Measurements from ENCODE around the gene RAI1. TPM values are rescaled to one million over a fixed set of nuclear protein-coding genes. Genes with fewer than 3 reads are reported as not detected.

Gene RAI1
- total and polyA plus RNA-seq, 2 of the 8 experiments (the other 6 are each of a cell fraction or from before 2014, with no cell fraction given) = 0.39 to 1.2 TPM

GRCh38 chr17:17814162-17815061, 133.2 kb downstream of the RAI1 start:
- Histone ChIP-seq H2BK5ac (ENCODE audit: low read depth, low read length) (no peak overlapping the region), H3K4ac (replicated peaks; ENCODE audit: insufficient read length, low read depth, low read length) (no peak overlapping the region), H3K9ac (replicated peaks in 1 of 4; ENCODE audit: extremely low read depth in 1 of 4, low read depth in 3 of 4, low read length in 3 of 4) (no peak overlapping the region), H2BK12ac (ENCODE audit: low read depth, low read length) (no peak overlapping the region), H3K79me1 (ENCODE audit: low read depth, low read length) (peaks cover 11% of the 10 kb centered on the region; the same call in 1 of the 2 replicates), H3K23me2 (ENCODE audit: low read depth, low read length) (peaks cover 9% of the 10 kb centered on the region; the same call in 1 of the 2 replicates), H3K36me3 (ENCODE audit: control insufficient read depth in 2 of 4, insufficient read depth in 4 of 4, low read length in 3 of 4) (peaks cover 23 to 54% (median 40%) of the 10 kb centered on the region in 4 experiments; a peak in 7 of 8 replicates), H3K9me3 (ENCODE audit: insufficient read depth in 2 of 2, low read depth in 1 of 2, low read length in 1 of 2) (no peaks in the 10 kb centered on the region), H4K8ac (ENCODE audit: extremely low read depth, insufficient read depth, low read length) (peak overlapping the region; percentile 53), H3K4me1 (replicated peaks in 1 of 4; ENCODE audit: control insufficient read depth in 3 of 4, insufficient read depth in 4 of 4, low read length in 3 of 4) (peaks cover 0 to 20% (median 12%) of the 10 kb centered on the region in 4 experiments; a peak in 6 of 7 replicates), H2AFZ (ENCODE audit: low read length) (no peak overlapping the region), H2AK5ac (ENCODE audit: low read depth, low read length) (no peak overlapping the region), H2BK120ac (replicated peaks; ENCODE audit: low read depth, low read length) (no peak overlapping the region), H3K79me2 (ENCODE audit: control insufficient read depth in 1 of 2, insufficient read depth in 2 of 2, low read length in 2 of 2) (no peaks in the 10 kb centered on the region), H3K14ac (ENCODE audit: insufficient read length) (no peak overlapping the region), H3K23ac (ENCODE audit: insufficient read length) (no peak overlapping the region), H3K4me2 (ENCODE audit: insufficient read depth in 1 of 2, low read depth in 2 of 2, low read length in 2 of 2) (no peak overlapping the region), H4K5ac (ENCODE audit: insufficient read length, low read depth, low read length) (no peak overlapping the region), H3K4me3 (ENCODE audit: extremely low read depth in 1 of 4, insufficient read depth in 2 of 4, low read depth in 3 of 4, low read length in 4 of 4) (no peak overlapping the region), H3K56ac (replicated peaks; ENCODE audit: insufficient read length, low read depth, low read length) (no peak overlapping the region), H4K20me1 (replicated peaks in 1 of 2; ENCODE audit: control insufficient read depth in 1 of 2, insufficient read depth in 2 of 2, low read length in 2 of 2) (peaks cover 12 to 26% of the 10 kb centered on the region in 2 experiments), H3K27me3 (replicated peaks in 1 of 4; ENCODE audit: control insufficient read depth in 3 of 4, extremely low read depth in 1 of 4, insufficient read depth in 3 of 4, low read length in 3 of 4) (peaks cover 0 to 12% (median 6%) of the 10 kb centered on the region in 4 experiments; a peak in 5 of 7 replicates), H3K18ac (ENCODE audit: extremely low read depth, low read length) (no peak overlapping the region), H3K27ac (ENCODE audit: low read depth, low read length) (no peak overlapping the region), H2BK20ac (ENCODE audit: low read length) (no peak overlapping the region), H2BK15ac (ENCODE audit: low read length) (no peak overlapping the region), H4K91ac (replicated peaks; ENCODE audit: insufficient read length, low read length) (no peak overlapping the region)
- 88% methylated on average over 17 of the region's 20 CpGs; no CpG with 5 or more reads in 1 of the 2 experiments for WGBS, 2 experiments (ENCODE audit: extremely low coverage in 1 of 2, insufficient coverage in 1 of 2, insufficient read length in 1 of 2, insufficient replicate concordance in 2 of 2, low coverage in 1 of 2, low lambda C conversion rate in 2 of 2, missing lambda C conversion rate in 1 of 2)
- DNase-seq (ENCODE audit: low read depth in 1 of 2, low spot score in 2 of 2) = no peak
- TF ChIP-seq POU5F1 (IDR thresholded peaks at IDR 0.05; ENCODE audit: low read depth, low read length) (no peak), CHD2 (IDR thresholded peaks at IDR 0.05; ENCODE audit: low read length) (no peak), NANOG (IDR thresholded peaks at IDR 0.05; ENCODE audit: insufficient read depth, low read depth, low read length, poor library complexity, severe bottlenecking) (no peak)
- no peak for FAIRE-seq
- CTCF ChIA-PET (ENCODE audit: partially characterized antibody) = interaction anchor here (0.5 to 18.1 kb wide), 14 partner anchors 13 to 1239 kb away, joined by 3 to 375 read pairs (median 4); no protein-coding TSS in a partner anchor
- POLR2A ChIA-PET (ENCODE audit: partially characterized antibody) = interaction anchor here (0.7 to 24.7 kb wide), 4 partner anchors 16 to 35 kb away, joined by 3 to 532 read pairs (median 4); partner anchors contain the start of gene SREBF1

All from H1 (cell line).